ENCODE data around the gene HSPE1.
"Not testable (repeated sequence)": the region's sequence is repeated elsewhere in the genome, so short reads cannot be mapped to it uniquely, and the experiment has no call there.

DNA sequence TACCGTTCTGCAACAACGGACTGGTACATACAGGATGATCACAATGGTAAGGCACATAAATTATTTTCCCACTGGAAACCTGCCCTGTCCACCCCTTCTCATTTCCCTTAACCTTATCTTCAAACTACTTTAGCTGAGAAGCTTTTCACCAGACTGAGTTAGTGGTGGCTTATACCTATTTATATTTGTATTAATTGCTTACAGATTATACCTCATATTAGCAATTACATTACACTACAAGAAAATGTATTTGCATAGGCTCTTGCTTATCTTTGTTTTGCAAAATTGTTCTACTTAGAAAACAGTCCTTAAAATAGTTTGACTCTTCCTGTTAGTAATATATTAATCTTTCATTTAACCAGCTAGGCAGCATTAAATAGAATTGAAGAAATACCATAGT lies 51.1 kb downstream of the HSPE1 start:
- TF ChIP-seq, protein P1, sequence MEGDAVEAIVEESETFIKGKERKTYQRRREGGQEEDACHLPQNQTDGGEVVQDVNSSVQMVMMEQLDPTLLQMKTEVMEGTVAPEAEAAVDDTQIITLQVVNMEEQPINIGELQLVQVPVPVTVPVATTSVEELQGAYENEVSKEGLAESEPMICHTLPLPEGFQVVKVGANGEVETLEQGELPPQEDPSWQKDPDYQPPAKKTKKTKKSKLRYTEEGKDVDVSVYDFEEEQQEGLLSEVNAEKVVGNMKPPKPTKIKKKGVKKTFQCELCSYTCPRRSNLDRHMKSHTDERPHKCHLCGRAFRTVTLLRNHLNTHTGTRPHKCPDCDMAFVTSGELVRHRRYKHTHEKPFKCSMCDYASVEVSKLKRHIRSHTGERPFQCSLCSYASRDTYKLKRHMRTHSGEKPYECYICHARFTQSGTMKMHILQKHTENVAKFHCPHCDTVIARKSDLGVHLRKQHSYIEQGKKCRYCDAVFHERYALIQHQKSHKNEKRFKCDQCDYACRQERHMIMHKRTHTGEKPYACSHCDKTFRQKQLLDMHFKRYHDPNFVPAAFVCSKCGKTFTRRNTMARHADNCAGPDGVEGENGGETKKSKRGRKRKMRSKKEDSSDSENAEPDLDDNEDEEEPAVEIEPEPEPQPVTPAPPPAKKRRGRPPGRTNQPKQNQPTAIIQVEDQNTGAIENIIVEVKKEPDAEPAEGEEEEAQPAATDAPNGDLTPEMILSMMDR (IDR thresholded peaks at IDR 0.05; ENCODE audit: low read depth, low read length): not testable (repeated sequence)
- TF ChIP-seq EZH2phosphoT487 (IDR thresholded peaks at IDR 0.05; ENCODE audit: low read depth): not testable (repeated sequence)

Data from OCI-LY3 (cell line).